GM12878 (cell line): ENCODE results near the gene MRPL34. TPM values are rescaled to one million over a fixed set of nuclear protein-coding genes. Genes with fewer than 3 reads are reported as not detected.

Experiments
- CHD2 ChIP-seq: IDR thresholded peaks from 2 replicates; pipeline ENCODE4 v1.6.1; 2011; ENCODE audit warnings: low read depth, low read length, improper control_type of control experiment, borderline replicate concordance
- MTA2 ChIP-seq: fragments of 450-650 bp; IDR thresholded peaks from 2 replicates; pipeline ENCODE4 v1.6.1; 2016; ENCODE audit warnings: low read depth, mild to moderate bottlenecking, moderate library complexity
- MXI1 ChIP-seq: fragments of 150-350 bp; IDR thresholded peaks from 2 replicates; pipeline ENCODE4 v1.6.1; 2011; ENCODE audit warnings: low read depth, mild to moderate bottlenecking, inconsistent platforms, low read length, improper control_type of control experiment
- NR2C1 ChIP-seq: fragments of 450-650 bp; IDR thresholded peaks from 2 replicates; pipeline ENCODE4 v1.6.1; 2017; ENCODE audit warnings: antibody characterized with exemption, mild to moderate bottlenecking, moderate library complexity
- PAX5 ChIP-seq: IDR thresholded peaks from 2 replicates; pipeline ENCODE4 v1.6.1; 2011; ENCODE audit warnings: low read depth, low read length, borderline replicate concordance
- SREBF1 ChIP-seq: IDR thresholded peaks from 2 replicates; pipeline ENCODE4 v1.6.1; 2012; ENCODE audit warnings: mild to moderate bottlenecking, low read length
- STAT3 ChIP-seq: IDR thresholded peaks from 2 replicates; pipeline ENCODE4 v1.6.1; 2011; ENCODE audit warnings: low read depth, low read length, improper control_type of control experiment
- ZZZ3 ChIP-seq: IDR thresholded peaks from 2 replicates; pipeline ENCODE4 v1.6.1; 2011; ENCODE audit warnings: low read depth; ENCODE audit not compliant: control insufficient read depth, insufficient read length
- polyA plus RNA-seq, 11 experiments: library from polyadenylated mRNA; depleted of rRNA in 4 of 11; unstranded in 6 of 11; stranded (reverse) in 5 of 11; fragments of >200 nt; fragmentation: Nextera tagmentation in 4 of 11; fragmentation: Illumina TruSeq in 1 of 11; extraction: Ambion mirVana in 4 of 11; extraction: Trizol in 1 of 11; gene quantifications; 1 replicate in 1 of 11; 2 replicates in 10 of 11; pipeline versions ENCODE4 v1.2.1 to v1.2.3, GENCODE V29; 2011 to 2016; ENCODE audit warnings: inconsistent platforms in 2 of 11, missing spikeins in 2 of 11, low read depth in 1 of 11
- total RNA-seq, 4 experiments: library from RNA; depleted of rRNA in 3 of 4; stranded (reverse); fragments of >200 nt in 3 of 4; fragmentation: Illumina TruSeq in 1 of 4; extraction: Trizol in 1 of 4; gene quantifications; 2 replicates each; pipeline versions ENCODE4 v1.2.1 to v1.2.3, GENCODE V29; 2013 to 2021
- TF ChIP-seq, protein P1 (sequence below): IDR thresholded peaks from 2 replicates; pipeline ENCODE4 v1.6.1; 2012; ENCODE audit warnings: mild to moderate bottlenecking, low read depth, low read length
- TF ChIP-seq, protein P2 (sequence below), 3 experiments: IDR thresholded peaks in 2 of 3; conservative IDR thresholded peaks in 1 of 3; 2 replicates each; pipeline ENCODE4 v1.5.1; 2011; ENCODE audit warnings: low read depth in 3 of 3, low read length in 3 of 3, mild to moderate bottlenecking in 3 of 3, control low read depth in 2 of 3, moderate library complexity in 2 of 3, inconsistent platforms in 1 of 3, mixed read lengths in 1 of 3; ENCODE audit not compliant: control insufficient read depth in 2 of 3, insufficient read depth in 1 of 3; ENCODE audit errors: extremely low read depth in 1 of 3
- TF ChIP-seq, protein P3 (sequence below): fragments of 450-650 bp; IDR thresholded peaks from 2 replicates; pipeline ENCODE4 v1.6.1; 2016; ENCODE audit warnings: mild to moderate bottlenecking
- TF ChIP-seq, protein P4 (sequence below): IDR thresholded peaks from 2 replicates; pipeline ENCODE4 v1.6.1; 2011; ENCODE audit warnings: borderline replicate concordance, low read depth, mild to moderate bottlenecking, moderate library complexity, low read length; ENCODE audit not compliant: insufficient read depth, poor library complexity, severe bottlenecking
- TF ChIP-seq, protein P5 (sequence below): fragments of 450-650 bp; IDR thresholded peaks from 2 replicates; pipeline ENCODE4 v1.6.1; 2017; ENCODE audit warnings: mild to moderate bottlenecking, low read depth, inconsistent platforms; ENCODE audit not compliant: poor library complexity, severe bottlenecking

The MRPL34 gene
- total and polyA plus RNA-seq, 10 of the 15 experiments (the other 5 are each of a cell fraction or from before 2014, with no cell fraction given) = 8.6 to 198 (median 78.6) TPM

DNA sequence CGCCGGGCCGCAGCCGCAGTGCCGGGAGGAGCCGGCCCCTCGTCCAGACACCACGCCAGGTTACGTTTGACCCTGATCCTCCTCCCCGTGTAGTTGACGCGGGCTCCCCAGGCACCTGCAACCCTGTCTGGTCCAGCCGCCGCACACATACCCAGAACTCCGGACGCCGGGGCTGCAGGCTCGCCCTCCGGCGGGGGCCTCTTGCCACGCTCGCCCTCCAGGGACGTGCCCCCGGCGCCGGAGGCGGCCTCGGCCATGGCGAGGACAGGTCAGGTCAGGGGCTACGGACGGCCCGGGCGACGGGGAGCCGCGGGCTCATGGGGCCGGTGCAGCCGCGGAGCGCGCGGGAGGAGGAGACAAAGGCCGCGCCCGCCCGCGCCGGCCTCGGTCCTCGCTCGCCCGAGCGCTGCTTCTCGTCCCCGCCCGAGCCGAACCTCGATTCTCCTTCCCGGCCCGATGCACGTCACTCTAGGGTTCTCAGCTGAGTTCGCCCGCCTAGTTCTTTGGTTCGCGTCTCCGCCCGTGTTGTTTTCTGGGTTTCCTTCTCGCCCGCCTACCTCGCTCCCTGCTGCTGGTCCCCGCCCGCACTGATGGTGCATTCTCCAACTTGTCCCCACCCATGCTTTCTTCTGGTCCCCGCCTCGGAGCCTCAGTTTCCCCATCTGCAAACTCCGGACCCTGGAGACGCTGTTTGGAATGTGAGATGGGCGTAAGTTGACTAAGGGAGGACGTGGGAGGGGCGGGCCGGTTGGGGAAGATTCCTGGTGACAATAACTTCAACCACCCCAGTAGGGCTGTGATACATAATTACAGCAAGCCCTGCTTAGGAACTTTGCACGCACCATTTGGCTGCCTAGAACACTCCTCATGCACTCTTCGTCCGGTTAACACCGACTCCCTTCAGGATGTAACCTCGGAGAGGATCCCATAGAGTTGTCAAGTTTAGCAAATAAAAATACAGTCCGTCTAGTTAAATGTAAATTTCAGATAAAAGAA is 29.0 kb downstream of the MRPL34 start, which contains the start of gene ANO8 (continued):
- TF ChIP-seq, protein P1, sequence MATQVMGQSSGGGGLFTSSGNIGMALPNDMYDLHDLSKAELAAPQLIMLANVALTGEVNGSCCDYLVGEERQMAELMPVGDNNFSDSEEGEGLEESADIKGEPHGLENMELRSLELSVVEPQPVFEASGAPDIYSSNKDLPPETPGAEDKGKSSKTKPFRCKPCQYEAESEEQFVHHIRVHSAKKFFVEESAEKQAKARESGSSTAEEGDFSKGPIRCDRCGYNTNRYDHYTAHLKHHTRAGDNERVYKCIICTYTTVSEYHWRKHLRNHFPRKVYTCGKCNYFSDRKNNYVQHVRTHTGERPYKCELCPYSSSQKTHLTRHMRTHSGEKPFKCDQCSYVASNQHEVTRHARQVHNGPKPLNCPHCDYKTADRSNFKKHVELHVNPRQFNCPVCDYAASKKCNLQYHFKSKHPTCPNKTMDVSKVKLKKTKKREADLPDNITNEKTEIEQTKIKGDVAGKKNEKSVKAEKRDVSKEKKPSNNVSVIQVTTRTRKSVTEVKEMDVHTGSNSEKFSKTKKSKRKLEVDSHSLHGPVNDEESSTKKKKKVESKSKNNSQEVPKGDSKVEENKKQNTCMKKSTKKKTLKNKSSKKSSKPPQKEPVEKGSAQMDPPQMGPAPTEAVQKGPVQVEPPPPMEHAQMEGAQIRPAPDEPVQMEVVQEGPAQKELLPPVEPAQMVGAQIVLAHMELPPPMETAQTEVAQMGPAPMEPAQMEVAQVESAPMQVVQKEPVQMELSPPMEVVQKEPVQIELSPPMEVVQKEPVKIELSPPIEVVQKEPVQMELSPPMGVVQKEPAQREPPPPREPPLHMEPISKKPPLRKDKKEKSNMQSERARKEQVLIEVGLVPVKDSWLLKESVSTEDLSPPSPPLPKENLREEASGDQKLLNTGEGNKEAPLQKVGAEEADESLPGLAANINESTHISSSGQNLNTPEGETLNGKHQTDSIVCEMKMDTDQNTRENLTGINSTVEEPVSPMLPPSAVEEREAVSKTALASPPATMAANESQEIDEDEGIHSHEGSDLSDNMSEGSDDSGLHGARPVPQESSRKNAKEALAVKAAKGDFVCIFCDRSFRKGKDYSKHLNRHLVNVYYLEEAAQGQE = no peak
- TF ChIP-seq PAX5 (peak; percentile 42; the same call in 1 of the 2 replicates), ZZZ3 (no peak), MTA2 (no peak), MXI1 (0 out of 2 replicates have a peak, but pooled peaks have one; percentile 24), NR2C1 (peak; percentile 20; the same call in 1 of the 2 replicates), SREBF1 (no peak), CHD2 (0 out of 2 replicates have a peak, but pooled peaks have one; percentile 62), STAT3 (no peak)
- TF ChIP-seq, protein P2, sequence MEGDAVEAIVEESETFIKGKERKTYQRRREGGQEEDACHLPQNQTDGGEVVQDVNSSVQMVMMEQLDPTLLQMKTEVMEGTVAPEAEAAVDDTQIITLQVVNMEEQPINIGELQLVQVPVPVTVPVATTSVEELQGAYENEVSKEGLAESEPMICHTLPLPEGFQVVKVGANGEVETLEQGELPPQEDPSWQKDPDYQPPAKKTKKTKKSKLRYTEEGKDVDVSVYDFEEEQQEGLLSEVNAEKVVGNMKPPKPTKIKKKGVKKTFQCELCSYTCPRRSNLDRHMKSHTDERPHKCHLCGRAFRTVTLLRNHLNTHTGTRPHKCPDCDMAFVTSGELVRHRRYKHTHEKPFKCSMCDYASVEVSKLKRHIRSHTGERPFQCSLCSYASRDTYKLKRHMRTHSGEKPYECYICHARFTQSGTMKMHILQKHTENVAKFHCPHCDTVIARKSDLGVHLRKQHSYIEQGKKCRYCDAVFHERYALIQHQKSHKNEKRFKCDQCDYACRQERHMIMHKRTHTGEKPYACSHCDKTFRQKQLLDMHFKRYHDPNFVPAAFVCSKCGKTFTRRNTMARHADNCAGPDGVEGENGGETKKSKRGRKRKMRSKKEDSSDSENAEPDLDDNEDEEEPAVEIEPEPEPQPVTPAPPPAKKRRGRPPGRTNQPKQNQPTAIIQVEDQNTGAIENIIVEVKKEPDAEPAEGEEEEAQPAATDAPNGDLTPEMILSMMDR (IDR thresholded peaks at IDR 0.05 in 2 of 3, conservative IDR thresholded peaks at IDR 0.05 in 1 of 3; ENCODE audit: control insufficient read depth in 2 of 3, extremely low read depth in 1 of 3, insufficient read depth in 1 of 3, low read depth in 3 of 3, low read length in 3 of 3) = no peak
- TF ChIP-seq, protein P3, sequence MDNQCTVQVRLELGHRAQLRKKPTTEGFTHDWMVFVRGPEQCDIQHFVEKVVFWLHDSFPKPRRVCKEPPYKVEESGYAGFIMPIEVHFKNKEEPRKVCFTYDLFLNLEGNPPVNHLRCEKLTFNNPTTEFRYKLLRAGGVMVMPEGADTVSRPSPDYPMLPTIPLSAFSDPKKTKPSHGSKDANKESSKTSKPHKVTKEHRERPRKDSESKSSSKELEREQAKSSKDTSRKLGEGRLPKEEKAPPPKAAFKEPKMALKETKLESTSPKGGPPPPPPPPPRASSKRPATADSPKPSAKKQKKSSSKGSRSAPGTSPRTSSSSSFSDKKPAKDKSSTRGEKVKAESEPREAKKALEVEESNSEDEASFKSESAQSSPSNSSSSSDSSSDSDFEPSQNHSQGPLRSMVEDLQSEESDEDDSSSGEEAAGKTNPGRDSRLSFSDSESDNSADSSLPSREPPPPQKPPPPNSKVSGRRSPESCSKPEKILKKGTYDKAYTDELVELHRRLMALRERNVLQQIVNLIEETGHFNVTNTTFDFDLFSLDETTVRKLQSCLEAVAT = peak; percentile 59; the same call in 1 of the 2 replicates
- TF ChIP-seq, protein P4, sequence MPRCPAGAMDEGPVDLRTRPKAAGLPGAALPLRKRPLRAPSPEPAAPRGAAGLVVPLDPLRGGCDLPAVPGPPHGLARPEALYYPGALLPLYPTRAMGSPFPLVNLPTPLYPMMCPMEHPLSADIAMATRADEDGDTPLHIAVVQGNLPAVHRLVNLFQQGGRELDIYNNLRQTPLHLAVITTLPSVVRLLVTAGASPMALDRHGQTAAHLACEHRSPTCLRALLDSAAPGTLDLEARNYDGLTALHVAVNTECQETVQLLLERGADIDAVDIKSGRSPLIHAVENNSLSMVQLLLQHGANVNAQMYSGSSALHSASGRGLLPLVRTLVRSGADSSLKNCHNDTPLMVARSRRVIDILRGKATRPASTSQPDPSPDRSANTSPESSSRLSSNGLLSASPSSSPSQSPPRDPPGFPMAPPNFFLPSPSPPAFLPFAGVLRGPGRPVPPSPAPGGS = no peak
- TF ChIP-seq, protein P5, sequence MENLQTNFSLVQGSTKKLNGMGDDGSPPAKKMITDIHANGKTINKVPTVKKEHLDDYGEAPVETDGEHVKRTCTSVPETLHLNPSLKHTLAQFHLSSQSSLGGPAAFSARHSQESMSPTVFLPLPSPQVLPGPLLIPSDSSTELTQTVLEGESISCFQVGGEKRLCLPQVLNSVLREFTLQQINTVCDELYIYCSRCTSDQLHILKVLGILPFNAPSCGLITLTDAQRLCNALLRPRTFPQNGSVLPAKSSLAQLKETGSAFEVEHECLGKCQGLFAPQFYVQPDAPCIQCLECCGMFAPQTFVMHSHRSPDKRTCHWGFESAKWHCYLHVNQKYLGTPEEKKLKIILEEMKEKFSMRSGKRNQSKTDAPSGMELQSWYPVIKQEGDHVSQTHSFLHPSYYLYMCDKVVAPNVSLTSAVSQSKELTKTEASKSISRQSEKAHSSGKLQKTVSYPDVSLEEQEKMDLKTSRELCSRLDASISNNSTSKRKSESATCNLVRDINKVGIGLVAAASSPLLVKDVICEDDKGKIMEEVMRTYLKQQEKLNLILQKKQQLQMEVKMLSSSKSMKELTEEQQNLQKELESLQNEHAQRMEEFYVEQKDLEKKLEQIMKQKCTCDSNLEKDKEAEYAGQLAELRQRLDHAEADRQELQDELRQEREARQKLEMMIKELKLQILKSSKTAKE = no peak
